GM21737 (cell line): ENCODE measurements around the gene UBALD2.
A peak's percentile ranks its signal among the peaks of the same experiment; 100 is the strongest.
"Not testable (repeated sequence)": the region's sequence is repeated elsewhere in the genome, so short reads cannot be mapped to it uniquely, and the experiment has no call there.

Experiments
- ATAC-seq: cut with Tn5 transposase; IDR thresholded peaks from one replicate; pipeline ENCODE4 v1.9.1; 2021; ENCODE audit warnings: mild to moderate bottlenecking, moderate library complexity; ENCODE audit not compliant: unreplicated experiment

The UBALD2 gene

DNA sequence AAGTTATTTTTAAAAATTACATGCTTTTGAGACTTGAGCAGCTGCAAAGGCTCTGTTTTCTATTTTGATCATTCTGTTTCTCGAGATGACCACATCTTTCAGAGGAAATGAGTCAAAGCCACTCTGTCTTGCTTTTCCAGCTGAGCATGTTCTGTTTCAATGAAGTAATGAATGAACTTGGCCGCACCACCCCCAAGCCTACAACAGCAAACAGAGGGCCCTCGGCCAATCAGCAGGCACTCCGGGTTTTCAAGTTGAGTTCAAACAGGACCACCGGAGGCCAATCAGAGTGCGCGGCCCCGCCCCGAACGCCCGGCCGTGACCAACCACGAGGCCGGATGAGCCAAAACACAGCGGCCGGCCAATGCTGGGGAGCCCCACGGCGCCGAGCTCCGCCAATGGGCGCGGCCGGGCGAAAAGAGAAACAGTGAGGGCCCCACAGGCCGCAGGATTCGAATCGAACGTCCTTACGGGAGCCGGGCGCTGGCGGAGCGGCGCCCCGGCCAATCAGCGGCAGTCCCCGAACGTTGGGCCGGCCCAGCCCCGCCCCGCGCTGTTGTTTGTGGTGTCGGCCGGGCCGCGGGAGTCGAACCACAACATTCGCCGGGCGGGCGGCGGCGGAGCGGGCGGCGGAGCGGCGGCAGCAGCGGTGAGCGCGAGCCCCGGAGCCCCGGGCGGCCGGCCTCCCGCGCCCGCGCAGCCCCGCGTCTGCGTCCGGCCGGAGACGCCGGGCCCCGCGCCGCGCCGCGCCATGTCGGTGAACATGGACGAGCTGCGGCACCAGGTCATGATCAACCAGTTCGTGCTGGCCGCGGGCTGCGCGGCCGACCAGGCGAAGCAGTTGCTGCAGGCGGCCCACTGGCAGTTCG lies at the start of gene UBALD2:
TSS of gene UBALD2 (plus strand) at position 594 of the 869 bp plus-strand sequence. CDS start at position 752, 158 bp downstream.
- peak; percentile 66 for ATAC-seq

DNA sequence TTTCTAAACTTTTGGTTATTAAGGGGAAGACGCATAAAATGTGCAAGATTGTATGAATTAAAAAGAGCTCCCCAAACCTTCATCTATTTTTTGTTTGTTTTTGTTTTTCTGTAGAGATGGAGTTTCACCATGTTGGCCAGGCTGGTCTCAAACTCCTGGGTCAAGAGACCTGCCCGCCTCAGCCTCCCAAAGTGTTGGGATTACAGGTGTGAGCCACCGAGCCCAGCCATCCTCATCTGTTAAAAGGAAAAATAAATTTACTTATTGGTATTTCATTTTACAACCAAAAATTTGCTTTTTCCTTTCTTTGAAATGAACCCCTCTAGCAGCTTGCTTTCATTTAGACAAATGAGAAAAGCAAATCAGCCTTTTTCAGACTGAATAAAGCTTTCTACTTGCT lies 48.1 kb upstream of the UBALD2 start:
- ATAC-seq = no peak

DNA sequence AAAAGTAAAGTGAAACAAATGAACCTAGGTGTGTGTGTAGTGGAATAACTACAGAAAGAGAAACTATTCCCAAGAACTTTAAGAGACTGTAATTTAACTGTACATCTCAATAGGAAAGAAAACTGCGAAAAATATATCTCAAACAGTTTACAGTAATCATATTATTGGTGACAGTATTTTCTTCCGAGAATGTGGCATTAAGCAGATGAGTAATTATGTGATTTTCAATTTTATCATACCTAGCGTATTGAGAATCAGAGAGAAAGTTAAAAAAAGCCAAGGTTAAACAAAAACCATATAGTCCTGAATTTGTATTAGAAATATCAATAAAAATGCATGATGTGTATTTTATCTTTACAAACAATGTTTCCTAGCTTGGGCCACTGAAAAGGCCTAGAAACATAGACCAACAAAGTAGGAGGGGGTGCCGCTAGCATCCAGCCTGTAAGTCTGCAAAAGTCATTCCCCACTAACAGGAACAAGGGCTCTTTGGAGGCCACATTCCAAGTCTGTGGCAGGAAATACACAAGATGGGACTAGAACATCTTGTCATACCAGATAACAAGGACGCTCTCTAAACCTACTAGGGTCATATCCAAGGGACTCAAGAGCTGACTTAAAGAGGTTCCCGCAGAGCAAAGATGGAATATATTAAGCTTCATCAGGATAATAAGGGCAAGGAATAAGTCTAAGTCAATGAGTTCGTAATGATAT lies 45.3 kb upstream of the UBALD2 start:
- no peak for ATAC-seq

DNA sequence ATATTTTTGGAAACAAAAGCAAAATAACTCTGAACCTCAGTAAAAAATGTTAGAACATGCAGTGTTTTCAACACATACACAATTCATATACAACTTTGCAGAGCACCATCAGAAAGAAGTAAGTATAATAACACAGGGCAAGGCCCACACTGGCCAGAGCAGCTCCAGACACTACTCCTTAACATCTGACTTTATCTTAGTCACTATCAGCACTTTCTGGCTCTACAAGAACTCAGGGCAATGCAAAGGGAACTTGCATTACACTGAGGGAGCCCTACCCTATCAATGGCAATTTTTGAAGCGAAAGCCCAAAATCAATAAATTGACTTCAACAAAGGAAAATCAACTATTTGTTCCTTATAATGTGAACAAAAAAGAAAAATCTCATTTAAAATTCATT lies 41.3 kb upstream of the UBALD2 start:
- ATAC-seq = no peak

DNA sequence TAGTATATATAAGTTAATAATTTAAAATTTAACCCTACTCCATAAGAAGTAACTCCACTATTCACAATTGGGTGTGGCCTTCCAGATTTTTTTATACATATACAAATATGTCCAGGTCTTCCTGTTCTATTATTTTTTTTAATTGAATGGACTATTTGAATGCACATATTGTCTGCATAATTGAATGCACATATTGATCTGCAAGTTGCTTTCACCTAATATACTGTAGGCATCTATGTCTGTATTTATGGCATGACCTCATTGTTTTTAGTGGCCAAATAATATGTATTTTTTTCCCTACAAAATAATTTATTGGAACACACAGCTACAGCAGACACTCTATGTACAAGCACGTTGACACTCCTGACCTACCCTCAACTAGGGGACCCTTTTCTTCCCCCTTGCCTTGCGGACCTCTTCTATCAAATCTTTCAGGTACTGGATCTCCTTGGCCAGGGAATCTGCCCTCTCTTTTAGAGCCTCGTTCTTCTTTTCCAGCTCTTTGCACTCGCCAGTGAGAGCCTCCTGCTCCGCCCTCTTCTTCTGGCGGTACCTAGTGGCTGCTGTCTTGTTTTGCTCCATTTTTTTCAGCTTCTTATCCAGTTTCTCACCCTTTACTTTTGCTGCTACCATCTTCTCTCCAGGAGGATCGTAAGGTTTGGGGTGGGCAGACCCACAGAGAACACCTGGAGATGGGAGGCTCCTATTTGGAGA lies 39.6 kb upstream of the UBALD2 start:
- not testable (repeated sequence) for ATAC-seq

DNA sequence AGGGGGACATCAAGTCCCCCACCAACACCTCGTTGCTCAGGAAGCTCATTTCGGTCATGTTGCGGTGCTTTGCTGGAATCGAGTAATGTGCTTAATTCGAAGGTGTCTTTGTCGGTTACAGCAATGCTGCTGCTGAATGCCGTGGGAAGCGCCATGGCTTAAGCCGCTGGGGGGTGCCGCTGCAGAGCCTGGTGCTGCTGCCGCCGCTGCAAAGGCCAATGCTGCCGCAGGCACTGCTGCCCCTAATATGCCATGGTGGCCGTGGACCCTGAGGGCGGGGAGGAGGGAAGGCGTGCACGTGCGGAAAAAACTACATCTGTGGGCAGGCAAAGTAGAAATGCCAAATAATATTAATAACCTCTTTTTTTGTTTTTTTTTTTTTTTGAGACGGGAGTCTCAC lies 38.4 kb upstream of the UBALD2 start:
- ATAC-seq = not testable (repeated sequence)

DNA sequence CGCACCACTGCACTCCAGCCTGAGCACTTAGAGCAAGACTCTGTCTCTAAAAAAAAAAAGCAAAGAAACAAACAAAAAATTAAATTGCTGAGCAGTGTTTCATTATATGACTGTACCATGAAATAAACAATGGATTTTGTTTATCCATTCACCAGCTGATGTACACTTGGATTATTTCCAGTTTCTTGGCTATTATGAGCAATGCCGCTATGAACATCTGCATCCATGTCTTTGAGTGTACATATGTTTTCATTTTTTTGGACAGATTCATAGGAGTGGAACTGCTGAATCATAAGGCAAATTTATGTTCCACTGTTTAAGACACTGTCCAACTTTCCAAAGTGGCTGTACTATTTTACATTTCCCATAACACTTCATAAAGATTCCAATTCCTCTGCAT lies 32.8 kb upstream of the UBALD2 start:
- ATAC-seq = no peak

DNA sequence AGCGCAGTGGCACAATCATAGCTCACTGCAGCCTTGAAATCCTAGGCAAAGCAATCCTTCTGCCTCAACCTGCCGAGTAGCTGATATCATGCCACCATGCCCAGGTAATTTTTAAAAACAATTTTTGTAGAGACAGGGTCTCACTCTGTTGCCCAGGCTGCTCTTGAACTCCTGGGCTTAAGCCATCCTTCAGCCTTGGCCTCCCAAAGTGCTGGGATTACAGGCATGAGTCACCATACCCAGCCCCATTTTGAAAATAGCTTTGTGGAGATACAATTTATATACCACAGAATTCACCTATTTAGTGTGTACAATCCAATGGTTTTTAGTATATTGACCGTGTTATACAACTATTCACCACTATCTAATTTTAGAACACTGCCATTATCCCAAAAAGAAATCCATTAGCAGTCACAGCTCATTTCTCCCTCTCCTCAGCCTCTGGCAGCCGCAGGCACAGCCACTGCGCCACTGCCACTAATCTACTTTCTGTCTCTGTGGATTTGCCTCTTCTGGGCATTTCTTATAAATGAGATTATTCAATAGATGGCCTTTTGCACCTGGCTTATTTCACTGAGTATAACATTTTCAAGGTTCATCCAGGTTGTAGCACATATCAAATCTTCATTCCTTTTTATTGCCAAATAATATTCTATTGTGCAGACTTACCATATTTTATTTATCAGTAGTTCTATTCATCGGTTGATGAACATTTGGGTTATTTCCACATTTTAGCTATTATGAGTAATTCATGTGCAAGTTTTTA lies 31.4 kb upstream of the UBALD2 start:
- ATAC-seq = no peak

DNA sequence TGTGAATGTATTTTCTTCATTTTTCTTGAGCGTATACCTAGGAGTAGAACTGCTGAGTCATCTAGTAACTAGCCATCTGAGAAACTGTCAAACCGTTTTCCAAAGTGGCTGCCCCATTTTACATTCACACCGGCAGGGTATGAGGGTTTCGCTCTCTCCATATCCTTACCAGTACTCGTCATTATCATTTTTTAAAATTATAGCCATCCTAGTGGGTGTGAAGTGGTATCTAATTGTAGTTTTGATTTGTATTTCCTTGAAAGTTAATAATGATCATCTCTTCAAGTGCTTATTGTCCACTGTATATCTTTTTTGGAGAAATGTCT lies 30.8 kb upstream of the UBALD2 start:
- no peak for ATAC-seq

DNA sequence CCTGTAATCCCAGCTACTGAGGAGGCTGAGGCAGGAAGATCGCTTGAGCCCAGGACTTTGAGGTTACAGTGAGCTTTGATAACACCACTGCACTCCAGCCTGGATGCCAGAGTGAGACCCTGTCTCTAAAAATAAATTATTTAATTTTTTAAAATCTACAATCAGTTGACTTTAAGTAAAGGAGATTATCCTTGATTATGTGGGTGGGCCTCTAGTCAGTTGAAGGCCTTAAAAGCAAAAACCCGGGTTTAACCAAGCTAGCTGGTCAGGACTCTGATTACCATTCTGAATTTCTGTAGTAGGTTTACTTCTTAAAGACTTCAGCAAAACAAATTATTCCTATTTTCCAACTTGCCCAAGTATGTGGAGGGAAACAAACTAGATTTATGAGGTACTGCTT lies 29.3 kb upstream of the UBALD2 start:
- no peak for ATAC-seq

DNA sequence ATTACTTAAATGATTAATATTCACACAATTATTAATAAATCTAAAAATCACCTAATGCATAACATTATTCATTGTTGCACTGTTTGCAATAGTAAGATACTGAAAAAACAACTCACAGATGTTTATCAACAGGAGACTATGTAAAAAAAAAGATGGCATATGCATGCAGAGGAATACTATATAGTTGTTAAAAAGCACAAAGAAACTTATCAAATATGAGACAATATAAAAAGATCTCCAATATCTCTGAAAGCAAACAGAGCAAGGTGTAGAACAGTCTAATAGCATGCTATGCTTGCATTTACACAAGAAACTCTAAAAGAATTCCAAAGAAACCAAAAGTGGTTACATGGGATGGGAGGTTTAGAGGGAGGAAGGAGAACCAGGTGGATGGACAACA lies 28.5 kb upstream of the UBALD2 start:
- no peak for ATAC-seq

DNA sequence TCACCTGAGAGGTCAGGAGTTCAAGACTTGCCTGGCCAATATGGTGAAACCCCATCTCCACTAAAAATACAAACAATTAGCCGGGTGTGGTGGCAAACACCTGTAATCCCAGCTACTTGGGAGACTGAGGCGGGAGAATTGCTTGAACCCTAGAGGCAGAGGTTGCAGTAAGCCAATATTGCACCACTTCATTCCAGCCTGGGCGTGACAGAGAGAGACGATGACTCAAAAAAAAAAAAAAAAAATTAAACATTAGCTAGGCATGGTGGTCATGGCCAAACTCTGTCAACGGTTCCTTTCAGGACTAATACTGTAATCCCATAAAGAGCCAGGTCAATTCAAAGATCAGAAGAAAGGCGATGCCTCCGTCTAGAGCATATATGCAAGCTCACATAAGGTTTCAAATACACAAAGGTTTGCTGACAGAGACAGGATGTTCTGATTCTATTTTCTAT lies 27.3 kb upstream of the UBALD2 start:
- ATAC-seq = no peak

DNA sequence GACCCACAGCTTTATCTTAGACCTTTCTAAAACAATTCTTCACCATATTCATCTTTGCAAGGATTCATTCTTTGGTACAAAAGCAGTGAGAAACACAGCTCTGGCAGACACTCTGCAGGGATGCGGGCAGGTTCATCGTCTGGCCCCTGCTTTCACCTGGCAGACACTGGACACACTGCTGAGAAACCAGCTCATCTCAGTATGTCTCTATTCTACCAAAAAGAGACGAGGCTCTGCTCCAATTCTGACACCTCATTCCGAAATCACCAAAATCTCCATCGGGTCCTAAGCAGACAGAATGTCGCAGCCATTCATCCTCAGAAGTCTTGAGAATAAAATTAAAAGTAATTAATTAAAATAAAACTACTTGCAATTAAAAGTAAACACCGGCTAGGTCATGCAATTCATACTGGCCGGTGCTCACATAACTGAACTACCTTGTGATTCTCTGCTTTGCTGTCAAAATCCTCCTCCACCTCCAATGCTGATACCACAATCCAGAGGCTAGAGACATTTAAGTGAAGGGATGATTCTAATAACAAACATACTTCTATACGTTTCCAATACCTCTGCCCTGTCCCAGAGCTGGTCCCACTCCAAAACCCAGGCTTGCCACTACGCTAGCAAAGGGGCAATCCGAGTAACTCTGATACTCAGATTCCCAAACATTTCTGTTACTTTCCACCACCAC lies 26.2 kb upstream of the UBALD2 start:
- ATAC-seq = no peak

DNA sequence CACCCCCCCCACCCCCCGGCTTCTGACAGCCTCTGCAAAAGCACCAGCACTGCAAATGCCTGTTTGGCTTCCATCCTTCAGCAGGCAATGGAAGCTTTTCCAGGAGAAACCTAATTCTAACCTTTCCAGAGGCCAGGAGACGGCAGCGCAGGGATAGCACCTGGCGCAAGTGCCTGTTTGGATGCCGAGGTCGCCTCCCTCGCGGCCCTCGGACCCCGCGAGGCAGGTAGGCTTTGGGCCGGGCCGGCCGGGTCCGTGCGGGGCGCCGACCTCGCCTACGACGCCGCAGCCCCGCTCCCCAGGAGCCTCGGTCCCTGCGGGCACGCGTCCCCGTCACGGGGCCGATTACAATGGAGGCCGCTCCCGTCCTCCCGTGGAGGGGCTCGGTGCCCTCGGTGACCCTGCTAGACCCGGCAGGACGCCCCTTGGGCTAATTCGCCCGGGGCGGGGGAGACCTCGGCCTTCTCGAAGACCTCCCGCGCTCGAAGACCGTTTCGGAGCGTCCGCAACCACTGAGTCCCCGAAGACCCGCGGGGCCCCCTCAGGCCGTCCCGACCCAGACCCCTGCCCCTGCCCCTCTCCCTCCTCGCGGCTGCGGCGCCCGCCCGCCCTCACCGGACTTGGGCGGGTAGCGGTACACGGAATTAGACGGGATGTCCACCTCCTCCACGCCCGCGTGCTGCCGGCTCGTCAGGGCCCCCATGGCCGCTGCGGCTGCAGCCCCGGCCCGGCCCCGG lies 25.4 kb upstream of the UBALD2 start:
- ATAC-seq = peak; percentile 31

DNA sequence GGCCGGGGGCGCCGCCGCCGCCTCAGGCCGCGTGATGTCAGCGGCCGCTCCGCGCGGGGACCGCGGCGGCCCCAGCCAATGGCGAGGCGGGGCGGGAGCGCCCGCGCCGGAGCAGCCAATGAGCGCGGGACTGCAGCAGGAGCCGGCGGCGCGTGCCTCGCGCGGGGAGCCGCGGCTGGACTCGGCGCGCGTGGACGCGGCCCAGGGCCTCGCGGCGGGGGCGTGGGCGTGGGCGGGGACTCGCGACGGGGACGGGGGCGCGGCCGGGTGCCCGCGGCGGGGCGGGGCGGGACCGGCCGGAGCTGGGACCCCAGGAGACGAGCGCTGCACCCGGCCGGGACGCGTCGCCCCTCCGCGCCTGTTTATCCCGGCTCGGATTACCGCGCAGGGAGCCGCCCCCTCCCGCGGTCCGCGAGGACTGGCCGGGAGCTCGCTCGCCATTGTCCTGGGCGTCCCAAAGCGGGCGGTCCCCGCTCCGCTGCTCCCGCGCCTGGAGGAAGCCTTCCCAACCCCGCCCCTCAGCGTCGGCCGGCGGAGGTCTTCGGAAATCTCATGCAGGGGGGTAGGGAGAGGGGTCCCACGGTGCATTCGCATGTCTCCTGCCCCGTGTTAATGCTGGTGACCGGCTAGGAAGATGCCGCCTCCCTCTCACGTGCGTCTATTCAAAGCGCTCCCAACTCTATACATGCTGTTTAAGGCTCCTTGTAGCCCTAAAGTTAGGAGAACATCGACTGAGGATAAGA lies 24.5 kb upstream of the UBALD2 start, which contains the start of gene RNF157:
TSS of gene RNF157 (minus strand) at position 33 of the 743 bp plus-strand sequence. CDS start 253 bp downstream, outside the sequence.
- peak; percentile 54 for ATAC-seq

DNA sequence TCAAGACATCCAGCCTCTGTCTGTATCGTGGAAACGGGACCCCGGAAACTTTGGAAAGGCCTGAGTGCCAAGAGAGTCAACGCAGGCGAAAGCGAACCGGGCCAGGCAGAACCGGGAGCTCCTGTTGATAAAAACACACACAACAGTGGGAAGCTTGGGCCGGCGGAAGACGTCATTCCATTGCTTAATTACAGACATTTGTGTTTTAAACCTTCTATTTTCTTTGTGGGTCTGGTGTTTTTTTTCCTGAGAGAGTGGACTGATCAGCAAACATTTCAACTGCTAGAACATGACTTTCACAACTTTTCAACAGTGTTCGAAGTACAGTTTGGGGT lies 24.0 kb upstream of the UBALD2 start:
- no peak for ATAC-seq

DNA sequence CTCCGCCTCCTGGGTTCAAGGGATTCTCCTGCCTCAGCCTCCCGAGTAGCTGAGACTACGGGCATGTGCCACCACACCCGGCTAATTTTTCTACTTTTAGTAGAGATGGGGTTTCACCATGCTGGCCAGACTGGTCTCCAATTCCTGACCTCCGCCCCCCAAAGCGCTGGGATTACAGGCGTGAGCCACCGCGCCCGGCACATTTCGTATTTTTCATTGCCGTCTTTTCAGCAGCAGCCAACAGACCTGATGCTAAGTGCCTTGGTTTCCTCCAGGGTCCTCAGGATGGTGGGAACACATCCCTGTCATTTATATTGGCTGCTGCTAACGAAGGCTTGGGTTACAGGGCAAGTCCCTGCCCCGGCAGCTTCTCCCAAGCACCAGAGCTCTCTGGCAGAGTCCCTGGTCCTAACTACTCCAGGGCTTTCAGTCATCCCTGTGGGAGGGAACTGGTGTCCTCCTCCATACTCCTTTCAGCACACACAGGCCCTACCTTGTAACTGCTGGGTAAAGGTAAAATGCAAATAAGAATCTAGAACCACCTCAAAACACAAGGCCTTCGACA lies 23.4 kb upstream of the UBALD2 start:
- no peak for ATAC-seq

DNA sequence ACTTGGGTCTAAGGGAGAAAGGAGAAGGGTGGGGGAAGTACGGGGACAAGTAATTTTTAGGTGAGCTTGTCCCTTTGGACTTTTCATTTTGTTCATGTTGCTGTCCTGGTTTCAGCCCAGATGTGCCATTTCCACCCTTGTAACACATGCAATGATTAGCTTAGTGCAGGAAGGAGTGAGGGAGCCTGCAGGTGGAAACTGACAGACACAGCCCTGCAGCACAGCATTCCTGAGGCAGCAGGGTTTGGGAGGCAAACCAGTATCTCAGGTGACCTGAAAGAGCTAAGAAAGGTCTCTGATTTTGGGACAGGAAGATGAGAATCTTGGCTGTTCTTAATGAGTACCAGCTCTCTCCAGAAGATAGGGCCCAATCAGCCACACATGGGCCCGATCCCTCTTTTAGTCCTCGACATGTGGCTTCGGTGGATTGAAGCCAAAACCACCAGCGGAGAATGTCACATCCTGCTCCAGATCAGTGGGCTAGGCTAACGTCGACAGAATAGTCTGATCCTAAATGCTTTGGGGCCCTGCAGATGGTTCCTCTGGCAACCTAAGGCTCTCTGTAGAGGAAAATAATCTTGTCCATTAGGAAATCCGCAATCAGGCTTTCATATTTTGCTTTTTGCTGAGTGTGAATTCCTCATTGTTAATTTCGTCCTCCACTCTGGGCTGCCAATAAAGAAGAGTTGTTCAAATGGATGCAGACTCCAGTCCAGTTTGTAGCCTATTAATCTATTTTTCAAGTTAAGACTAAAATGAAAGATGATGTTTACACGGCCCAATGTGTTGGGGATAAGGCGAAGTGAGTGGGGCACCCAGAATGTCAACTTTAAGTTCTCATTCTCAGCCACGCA lies 21.1 kb upstream of the UBALD2 start:
- no peak for ATAC-seq
